DND-41 (cell line): ENCODE measurements around the gene ZDHHC16.
"Not testable (repeated sequence)": the region's sequence is repeated elsewhere in the genome, so short reads cannot be mapped to it uniquely, and the experiment has no call there.

Experiments
- ATAC-seq: fragments of 200-7000 bp; cut with Tn5 transposase; 3 replicates; pipeline ENCODE4 v1.9.1; 2021; ENCODE audit warnings: low read depth; ENCODE audit not compliant: insufficient read depth
- DNase-seq: peaks from one replicate; pipeline ENCODE4 v3.0.0-alpha.2; 2020
- H2AFZ ChIP-seq: 2 replicates; pipeline ENCODE4 v1.6.0; 2012; ENCODE audit warnings: low read depth, low read length
- H3K27ac ChIP-seq: 2 replicates; pipeline ENCODE4 v1.5.1; 2012; ENCODE audit warnings: low read length, inconsistent platforms
- H3K27me3 ChIP-seq: fragments of 200-600 bp; sonication (generic); 2 replicates; pipeline ENCODE4 v1.6.0; 2012; ENCODE audit warnings: low read length, mild to moderate bottlenecking, inconsistent platforms; ENCODE audit not compliant: insufficient read depth, poor library complexity
- H3K36me3 ChIP-seq: 2 replicates; pipeline ENCODE4 v1.5.1; 2012; ENCODE audit warnings: low read length, inconsistent platforms; ENCODE audit not compliant: insufficient read depth
- H3K4me1 ChIP-seq: 2 replicates; pipeline ENCODE4 v1.5.1; 2012; ENCODE audit warnings: mild to moderate bottlenecking, low read length; ENCODE audit not compliant: insufficient read depth
- H3K4me2 ChIP-seq: 2 replicates; pipeline ENCODE4 v1.6.0; 2012; ENCODE audit warnings: mild to moderate bottlenecking, moderate library complexity, low read length, inconsistent platforms; ENCODE audit not compliant: insufficient read depth
- H3K4me3 ChIP-seq, 2 experiments: fragments of 200-600 bp in 1 of 2; shearing (Covaris generic) in 1 of 2; 2 replicates each; pipeline ENCODE4 v1.5.1; 2012 to 2016; ENCODE audit warnings: inconsistent platforms in 2 of 2, low read length in 2 of 2, mild to moderate bottlenecking in 2 of 2, low read depth in 1 of 2, moderate library complexity in 1 of 2
- H3K79me2 ChIP-seq: 2 replicates; pipeline ENCODE4 v1.6.0; 2012; ENCODE audit warnings: low read length, inconsistent platforms; ENCODE audit not compliant: insufficient read depth
- H3K9ac ChIP-seq: 2 replicates; pipeline ENCODE4 v1.6.0; 2012; ENCODE audit warnings: low read depth, mild to moderate bottlenecking, inconsistent platforms, low read length, moderate library complexity
- H3K9me3 ChIP-seq: 2 replicates; pipeline ENCODE4 v1.5.1; 2012; ENCODE audit warnings: low read length, moderate library complexity, mild to moderate bottlenecking, inconsistent platforms; ENCODE audit not compliant: insufficient read depth, severe bottlenecking
- H4K20me1 ChIP-seq: 2 replicates; pipeline ENCODE4 v1.6.0; 2012; ENCODE audit warnings: low read length; ENCODE audit not compliant: insufficient read depth
- EZH2 ChIP-seq: IDR thresholded peaks from 3 replicates; pipeline ENCODE4 v1.6.1; 2012; ENCODE audit warnings: borderline replicate concordance, low read depth, mild to moderate bottlenecking, moderate library complexity, low read length, inconsistent platforms; ENCODE audit not compliant: severe bottlenecking
- TF ChIP-seq, protein P1 (sequence below): IDR thresholded peaks from 2 replicates; pipeline ENCODE4 v1.5.1; 2012; ENCODE audit warnings: borderline replicate concordance, low read length, moderate library complexity, mild to moderate bottlenecking; ENCODE audit not compliant: poor library complexity, severe bottlenecking; ENCODE audit errors: extremely low read depth

ZDHHC16 gene

GRCh38 chr10:97474918-97475317 is 28.9 kb downstream of the ZDHHC16 start:
- Histone ChIP-seq H3K4me3 (no peak overlapping the region), H4K20me1 (no peaks in the 10 kb centered on the region), H3K27me3 (no peaks in the 10 kb centered on the region), H2AFZ (no peak overlapping the region), H3K9ac (no peak overlapping the region), H3K79me2 (no peaks in the 10 kb centered on the region), H3K4me2 (no peak overlapping the region), H3K27ac (no peak overlapping the region), H3K4me1 (no peaks in the 10 kb centered on the region), H3K9me3 (no peaks in the 10 kb centered on the region), H3K36me3 (peaks cover 96% of the 10 kb centered on the region)
- TF ChIP-seq EZH2: no peak
- TF ChIP-seq, protein P1, sequence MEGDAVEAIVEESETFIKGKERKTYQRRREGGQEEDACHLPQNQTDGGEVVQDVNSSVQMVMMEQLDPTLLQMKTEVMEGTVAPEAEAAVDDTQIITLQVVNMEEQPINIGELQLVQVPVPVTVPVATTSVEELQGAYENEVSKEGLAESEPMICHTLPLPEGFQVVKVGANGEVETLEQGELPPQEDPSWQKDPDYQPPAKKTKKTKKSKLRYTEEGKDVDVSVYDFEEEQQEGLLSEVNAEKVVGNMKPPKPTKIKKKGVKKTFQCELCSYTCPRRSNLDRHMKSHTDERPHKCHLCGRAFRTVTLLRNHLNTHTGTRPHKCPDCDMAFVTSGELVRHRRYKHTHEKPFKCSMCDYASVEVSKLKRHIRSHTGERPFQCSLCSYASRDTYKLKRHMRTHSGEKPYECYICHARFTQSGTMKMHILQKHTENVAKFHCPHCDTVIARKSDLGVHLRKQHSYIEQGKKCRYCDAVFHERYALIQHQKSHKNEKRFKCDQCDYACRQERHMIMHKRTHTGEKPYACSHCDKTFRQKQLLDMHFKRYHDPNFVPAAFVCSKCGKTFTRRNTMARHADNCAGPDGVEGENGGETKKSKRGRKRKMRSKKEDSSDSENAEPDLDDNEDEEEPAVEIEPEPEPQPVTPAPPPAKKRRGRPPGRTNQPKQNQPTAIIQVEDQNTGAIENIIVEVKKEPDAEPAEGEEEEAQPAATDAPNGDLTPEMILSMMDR: no peak
- DNase-seq (no peak), ATAC-seq (no peak)

- 0 out of 2 replicates have a peak, but pooled peaks cover 1% of the 10 kb centered on the region for H3K79me2 ChIP-seq
- peaks cover 97% of the 10 kb centered on the region for H3K36me3 ChIP-seq
- no peak overlapping the region for H3K4me2 ChIP-seq
- no peak for DNase-seq
- no peaks in the 10 kb centered on the region for H3K9me3 ChIP-seq
- no peaks in the 10 kb centered on the region for H4K20me1 ChIP-seq
- no peak overlapping the region for H3K9ac ChIP-seq
- H3K4me1 ChIP-seq: no peaks in the 10 kb centered on the region
- no peaks in the 10 kb centered on the region for H3K27me3 ChIP-seq
- no peak overlapping the region for H2AFZ ChIP-seq
- TF ChIP-seq EZH2: no peak
- TF ChIP-seq, protein P1: no peak
- no peak overlapping the region for H3K27ac ChIP-seq
- no peak for ATAC-seq
- no peak overlapping the region for H3K4me3 ChIP-seq
Observed at GRCh38 chr10:97475936-97476594, 30.1 kb downstream of the ZDHHC16 start.

DNA sequence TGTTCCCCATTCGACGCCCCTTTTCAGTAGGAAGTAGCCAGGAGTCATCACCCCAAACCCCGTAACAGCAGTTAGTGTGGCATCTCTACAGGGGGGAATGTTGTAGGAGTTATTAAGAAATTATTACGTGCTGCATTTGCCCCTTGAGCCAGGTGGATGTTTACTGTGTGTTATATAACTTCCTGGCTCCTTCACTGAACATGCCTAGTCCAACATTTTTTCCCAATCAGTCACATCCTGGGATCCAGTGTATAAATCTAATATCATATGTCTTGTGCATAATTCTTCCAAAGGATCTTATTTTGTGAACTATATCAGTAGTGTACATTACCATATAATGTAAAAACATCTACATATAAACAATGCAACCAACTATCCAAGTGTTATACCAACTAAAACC is 33.4 kb downstream of the ZDHHC16 start:
- not testable (repeated sequence) for DNase-seq, H2AFZ ChIP-seq, H3K4me3 ChIP-seq, H3K27ac ChIP-seq, H3K4me2 ChIP-seq, H4K20me1 ChIP-seq, ATAC-seq, H3K27me3 ChIP-seq, H3K4me1 ChIP-seq, H3K9me3 ChIP-seq, H3K9ac ChIP-seq
- Histone ChIP-seq H3K79me2 (peaks cover 25% of the 10 kb centered on the region), H3K36me3 (peaks cover 84% of the 10 kb centered on the region)

DNA sequence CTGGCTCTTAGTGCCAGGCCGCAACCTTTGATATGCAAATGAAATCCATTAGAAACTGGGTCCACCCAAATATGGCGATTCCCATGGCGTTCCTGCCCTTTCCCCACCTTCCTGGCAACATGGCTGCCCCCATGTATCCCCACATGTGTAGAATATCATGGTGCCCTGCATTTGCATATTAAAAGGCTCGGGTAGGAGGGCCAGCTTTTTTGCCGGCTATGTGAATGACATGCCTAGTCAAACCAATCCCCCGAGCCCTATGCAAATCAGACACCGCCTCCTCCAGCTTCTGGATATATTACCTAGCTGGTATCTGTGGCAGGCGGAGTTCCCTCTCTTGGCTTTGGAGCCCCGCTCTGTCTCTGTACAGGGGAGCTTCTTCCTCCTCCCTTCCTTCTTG is 34.0 kb downstream of the ZDHHC16 start:
- DNase-seq: peak; percentile 25
- H3K79me2 ChIP-seq: peaks cover 29% of the 10 kb centered on the region
- H3K4me2 ChIP-seq: no peak overlapping the region
- H3K4me1 ChIP-seq: no peaks in the 10 kb centered on the region
- peaks cover 8% of the 10 kb centered on the region; the same call in 1 of the 2 replicates for H4K20me1 ChIP-seq
- peaks cover 82% of the 10 kb centered on the region for H3K36me3 ChIP-seq
- ATAC-seq: 0 out of 3 replicates have a peak, but pooled peaks have one; percentile 29
- TF ChIP-seq EZH2: no peak
- H3K27me3 ChIP-seq: no peaks in the 10 kb centered on the region
- H3K9ac ChIP-seq: no peak overlapping the region
- H3K4me3 ChIP-seq: no peak overlapping the region
- no peaks in the 10 kb centered on the region for H3K9me3 ChIP-seq
- H2AFZ ChIP-seq: no peak overlapping the region
- H3K27ac ChIP-seq: no peak overlapping the region
